Measurements from ENCODE around the gene PRR9. TPM values are rescaled to one million over a fixed set of nuclear protein-coding genes. Genes with fewer than 3 reads are reported as not detected.
A peak's percentile ranks its signal among the peaks of the same experiment; 100 is the strongest.

PRR9 gene
- total RNA-seq (2021; ENCODE audit: unreplicated experiment), result not detected
- not detected for polyA plus RNA-seq (2012; ENCODE audit: insufficient read length)
- Bru-seq, nascent RNA, result percentile 19 among the genes with signal in this experiment
- not detected for BruChase-seq, experiment 1, labeled RNA remaining after a 2-hour chase
- not detected for BruChase-seq, experiment 2, labeled RNA remaining after a 6-hour chase
- long read RNA-seq, result 0 reads

DNA sequence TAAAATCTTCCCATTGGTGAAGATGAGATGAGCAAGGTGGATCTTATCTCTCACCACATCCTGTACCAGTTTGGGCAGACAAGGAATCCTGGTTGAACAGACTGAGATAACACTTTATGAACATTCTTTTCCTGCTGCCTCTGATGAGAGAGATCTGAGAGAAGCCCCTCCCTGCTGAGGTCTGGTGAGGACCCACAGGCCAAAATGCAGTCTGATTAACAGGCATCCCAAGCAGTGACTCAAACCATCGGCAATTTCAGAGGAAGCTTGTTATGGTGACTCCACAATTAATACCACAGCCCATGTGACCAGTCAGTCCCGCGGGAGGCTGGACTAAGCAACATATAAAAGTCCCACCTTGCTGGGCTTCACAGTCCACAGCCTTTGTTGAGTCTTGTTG is at the start of gene PRR9:
PRR9 (plus strand) TSS at position 373 of the 400 bp plus-strand sequence. CDS start 561 bp downstream, outside the sequence.
- DNase-seq (ENCODE audit: low read depth, low spot score), result no peak
- Histone ChIP-seq H3K9me3 (ENCODE audit: control insufficient read depth, insufficient read depth, low read depth, low read length) (no peaks in the 10 kb centered on the region), H3K36me3 (ENCODE audit: control insufficient read depth, insufficient read depth, low read length) (no peaks in the 10 kb centered on the region), H3K4me3 (ENCODE audit: low read depth in 2 of 2, low read length in 2 of 2) (no peak within 1 kb of the TSS), H3K27ac (ENCODE audit: low read length) (no peak within 1 kb of the TSS), H3K4me1 (ENCODE audit: control insufficient read depth, insufficient read depth, low read length) (no peaks in the 10 kb centered on the region), H3K27me3 (ENCODE audit: control insufficient read depth, insufficient read depth, low read length) (no peaks in the 10 kb centered on the region; the same call in 1 of the 2 replicates)
- no TSS peak for BruUV-seq (replicated peaks)
- intact Hi-C loops (cut with micrococcal nuclease; ENCODE audit: unreplicated experiment) (no loop called here), in situ Hi-C loops (cut with HindIII; ENCODE audit: low pct_unique_long_range_greater_than_20kb, low sequenced_read_pairs) (no loop called here)
- TF ChIP-seq, protein P1, sequence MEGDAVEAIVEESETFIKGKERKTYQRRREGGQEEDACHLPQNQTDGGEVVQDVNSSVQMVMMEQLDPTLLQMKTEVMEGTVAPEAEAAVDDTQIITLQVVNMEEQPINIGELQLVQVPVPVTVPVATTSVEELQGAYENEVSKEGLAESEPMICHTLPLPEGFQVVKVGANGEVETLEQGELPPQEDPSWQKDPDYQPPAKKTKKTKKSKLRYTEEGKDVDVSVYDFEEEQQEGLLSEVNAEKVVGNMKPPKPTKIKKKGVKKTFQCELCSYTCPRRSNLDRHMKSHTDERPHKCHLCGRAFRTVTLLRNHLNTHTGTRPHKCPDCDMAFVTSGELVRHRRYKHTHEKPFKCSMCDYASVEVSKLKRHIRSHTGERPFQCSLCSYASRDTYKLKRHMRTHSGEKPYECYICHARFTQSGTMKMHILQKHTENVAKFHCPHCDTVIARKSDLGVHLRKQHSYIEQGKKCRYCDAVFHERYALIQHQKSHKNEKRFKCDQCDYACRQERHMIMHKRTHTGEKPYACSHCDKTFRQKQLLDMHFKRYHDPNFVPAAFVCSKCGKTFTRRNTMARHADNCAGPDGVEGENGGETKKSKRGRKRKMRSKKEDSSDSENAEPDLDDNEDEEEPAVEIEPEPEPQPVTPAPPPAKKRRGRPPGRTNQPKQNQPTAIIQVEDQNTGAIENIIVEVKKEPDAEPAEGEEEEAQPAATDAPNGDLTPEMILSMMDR (IDR thresholded peaks at IDR 0.05), result no peak
- TF ChIP-seq, protein P2, sequence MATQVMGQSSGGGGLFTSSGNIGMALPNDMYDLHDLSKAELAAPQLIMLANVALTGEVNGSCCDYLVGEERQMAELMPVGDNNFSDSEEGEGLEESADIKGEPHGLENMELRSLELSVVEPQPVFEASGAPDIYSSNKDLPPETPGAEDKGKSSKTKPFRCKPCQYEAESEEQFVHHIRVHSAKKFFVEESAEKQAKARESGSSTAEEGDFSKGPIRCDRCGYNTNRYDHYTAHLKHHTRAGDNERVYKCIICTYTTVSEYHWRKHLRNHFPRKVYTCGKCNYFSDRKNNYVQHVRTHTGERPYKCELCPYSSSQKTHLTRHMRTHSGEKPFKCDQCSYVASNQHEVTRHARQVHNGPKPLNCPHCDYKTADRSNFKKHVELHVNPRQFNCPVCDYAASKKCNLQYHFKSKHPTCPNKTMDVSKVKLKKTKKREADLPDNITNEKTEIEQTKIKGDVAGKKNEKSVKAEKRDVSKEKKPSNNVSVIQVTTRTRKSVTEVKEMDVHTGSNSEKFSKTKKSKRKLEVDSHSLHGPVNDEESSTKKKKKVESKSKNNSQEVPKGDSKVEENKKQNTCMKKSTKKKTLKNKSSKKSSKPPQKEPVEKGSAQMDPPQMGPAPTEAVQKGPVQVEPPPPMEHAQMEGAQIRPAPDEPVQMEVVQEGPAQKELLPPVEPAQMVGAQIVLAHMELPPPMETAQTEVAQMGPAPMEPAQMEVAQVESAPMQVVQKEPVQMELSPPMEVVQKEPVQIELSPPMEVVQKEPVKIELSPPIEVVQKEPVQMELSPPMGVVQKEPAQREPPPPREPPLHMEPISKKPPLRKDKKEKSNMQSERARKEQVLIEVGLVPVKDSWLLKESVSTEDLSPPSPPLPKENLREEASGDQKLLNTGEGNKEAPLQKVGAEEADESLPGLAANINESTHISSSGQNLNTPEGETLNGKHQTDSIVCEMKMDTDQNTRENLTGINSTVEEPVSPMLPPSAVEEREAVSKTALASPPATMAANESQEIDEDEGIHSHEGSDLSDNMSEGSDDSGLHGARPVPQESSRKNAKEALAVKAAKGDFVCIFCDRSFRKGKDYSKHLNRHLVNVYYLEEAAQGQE (IDR thresholded peaks at IDR 0.05; ENCODE audit: insufficient read depth in 1 of 2, low read depth in 2 of 2, low read length in 1 of 2), result no peak
- TF ChIP-seq POLR2AphosphoS5 (IDR thresholded peaks at IDR 0.05; ENCODE audit: low read depth, low read length), result no peak
- no peak for TF ChIP-seq SIN3A (IDR thresholded peaks at IDR 0.05; ENCODE audit: borderline replicate concordance, insufficient read depth, low read depth, low read length)
- no peak for TF ChIP-seq TCF7L2 (IDR thresholded peaks at IDR 0.05; ENCODE audit: low read depth, low read length)
- no peak for ATAC-seq
- CTCF ChIA-PET, result no interaction called here
- POLR2A ChIA-PET, result no interaction called here

DNA sequence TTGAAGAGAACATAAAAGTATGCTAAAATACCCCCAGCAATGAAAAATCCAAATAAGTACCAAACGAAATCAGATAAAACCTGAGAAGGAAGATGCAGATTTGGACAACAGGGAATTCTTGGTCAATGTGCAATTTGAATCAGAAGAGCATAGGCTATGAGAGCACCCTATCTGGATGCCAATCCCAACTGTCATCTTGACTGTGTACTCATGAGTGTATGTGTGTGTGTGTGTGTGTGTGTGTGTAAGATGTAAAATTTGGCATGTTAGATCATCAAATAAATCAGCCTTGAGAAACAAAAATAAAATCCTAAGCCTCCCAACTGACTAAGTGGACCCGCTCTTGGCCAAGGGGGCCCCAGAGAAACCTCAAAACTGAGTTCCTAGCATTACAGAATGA is 48.7 kb upstream of the PRR9 start:
- intact Hi-C loops (cut with micrococcal nuclease; ENCODE audit: unreplicated experiment), result no loop called here
- Histone ChIP-seq H3K4me3 (ENCODE audit: low read depth in 2 of 2, low read length in 2 of 2) (no peak overlapping the region), H3K4me1 (ENCODE audit: control insufficient read depth, insufficient read depth, low read length) (no peaks in the 10 kb centered on the region), H3K36me3 (ENCODE audit: control insufficient read depth, insufficient read depth, low read length) (no peaks in the 10 kb centered on the region), H3K27me3 (ENCODE audit: control insufficient read depth, insufficient read depth, low read length) (peaks cover 2% of the 10 kb centered on the region; the same call in 1 of the 2 replicates), H3K9me3 (ENCODE audit: control insufficient read depth, insufficient read depth, low read depth, low read length) (no peaks in the 10 kb centered on the region), H3K27ac (ENCODE audit: low read length) (no peak overlapping the region)
- TF ChIP-seq, protein P2 (IDR thresholded peaks at IDR 0.05; ENCODE audit: insufficient read depth in 1 of 2, low read depth in 2 of 2, low read length in 1 of 2), result no peak
- TF ChIP-seq SIN3A (IDR thresholded peaks at IDR 0.05; ENCODE audit: borderline replicate concordance, insufficient read depth, low read depth, low read length) (no peak), POLR2AphosphoS5 (IDR thresholded peaks at IDR 0.05; ENCODE audit: low read depth, low read length) (no peak), TCF7L2 (IDR thresholded peaks at IDR 0.05; ENCODE audit: low read depth, low read length) (no peak)
- TF ChIP-seq, protein P1 (IDR thresholded peaks at IDR 0.05), result no peak
- CTCF ChIA-PET, result no interaction called here
- in situ Hi-C loops (cut with HindIII; ENCODE audit: low pct_unique_long_range_greater_than_20kb, low sequenced_read_pairs), result no loop called here
- DNase-seq (ENCODE audit: low read depth, low spot score) (no peak), ATAC-seq (no peak)
- no TSS peak for BruUV-seq (replicated peaks)
- POLR2A ChIA-PET, result no interaction called here
